Activated CD4-positive, CD25-positive, alpha-beta regulatory T cell (primary cell): ENCODE data around the gene ZMYM4.

Experiments used
- DNase-seq, 4 experiments: peaks; one replicate each; lab custom pipeline; 2025; lab: John Stamatoyannopoulos, UW

The ZMYM4 gene

DNA sequence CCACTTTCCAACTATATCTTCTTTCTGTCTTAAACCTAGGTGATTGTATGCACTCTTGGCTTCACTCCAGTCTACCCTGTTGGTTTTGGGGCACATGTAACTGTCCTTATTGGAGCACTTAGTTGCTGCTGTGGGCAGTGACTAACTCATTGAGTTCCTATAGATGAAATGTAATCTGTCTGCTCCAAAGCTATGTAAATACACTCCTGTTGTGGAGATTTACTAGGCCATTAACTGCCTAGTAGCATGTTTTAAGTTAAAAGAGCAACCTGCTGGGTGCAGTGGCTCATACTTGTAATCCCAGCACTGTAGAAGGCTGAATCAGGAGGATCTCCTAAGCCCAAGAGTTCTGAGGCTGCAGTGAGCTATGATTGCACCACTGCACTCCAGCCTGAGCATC is 137.6 kb downstream of the ZMYM4 start:
- DNase-seq = no peak

DNA sequence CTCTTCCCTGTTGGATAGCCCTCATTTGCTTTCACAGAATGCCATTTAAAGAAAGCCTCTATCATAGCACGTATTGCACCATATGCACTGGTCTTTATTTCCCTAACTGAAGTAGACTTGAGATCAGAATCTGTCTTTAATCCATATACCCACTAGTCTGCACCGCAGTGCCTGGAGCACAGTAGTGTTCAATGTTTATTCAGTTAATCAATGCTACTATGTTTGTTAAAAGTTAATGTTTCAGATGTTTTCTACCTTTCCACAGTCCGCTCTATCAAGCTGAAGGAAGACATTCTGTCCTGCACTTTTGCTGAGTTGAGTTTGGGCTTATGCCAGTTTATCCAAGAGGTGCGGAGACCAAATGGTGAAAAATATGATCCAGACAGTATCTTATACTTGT is 139.2 kb downstream of the ZMYM4 start:
- no peak for DNase-seq

GRCh38 chr1:35408925-35409324 is 140.4 kb downstream of the ZMYM4 start:
- DNase-seq = no peak

GRCh38 chr1:35426097-35426586 is 157.6 kb downstream of the ZMYM4 start:
- no peak for DNase-seq

DNA sequence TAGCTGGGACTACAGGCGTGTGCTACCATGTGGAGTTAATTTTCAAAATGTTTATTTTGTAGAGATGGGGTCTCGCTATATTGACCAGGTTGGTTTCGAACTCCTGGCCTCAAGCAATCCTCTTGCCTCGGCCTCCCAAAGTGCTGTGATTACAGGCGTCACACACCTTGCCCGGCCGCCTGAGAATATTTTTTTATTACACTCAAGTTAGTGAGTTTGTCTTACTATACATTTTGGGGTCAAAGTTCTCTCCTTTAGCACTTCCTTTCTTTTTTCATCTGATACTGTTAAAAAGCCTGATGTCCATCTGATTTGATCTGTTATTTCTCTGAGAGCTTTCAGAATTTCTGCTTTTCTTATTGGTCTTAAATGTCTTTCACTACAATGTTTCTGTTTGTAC is 159.9 kb downstream of the ZMYM4 start:
- no peak for DNase-seq

- no peak for DNase-seq
Observed at GRCh38 chr1:35430762-35431161, 162.3 kb downstream of the ZMYM4 start.

- no peak for DNase-seq
Observed at GRCh38 chr1:35431173-35431599, 162.7 kb downstream of the ZMYM4 start.

GRCh38 chr1:35432231-35432630 is 163.7 kb downstream of the ZMYM4 start:
- DNase-seq = no peak

GRCh38 chr1:35433714-35434113 is 165.2 kb downstream of the ZMYM4 start:
- no peak for DNase-seq

DNA sequence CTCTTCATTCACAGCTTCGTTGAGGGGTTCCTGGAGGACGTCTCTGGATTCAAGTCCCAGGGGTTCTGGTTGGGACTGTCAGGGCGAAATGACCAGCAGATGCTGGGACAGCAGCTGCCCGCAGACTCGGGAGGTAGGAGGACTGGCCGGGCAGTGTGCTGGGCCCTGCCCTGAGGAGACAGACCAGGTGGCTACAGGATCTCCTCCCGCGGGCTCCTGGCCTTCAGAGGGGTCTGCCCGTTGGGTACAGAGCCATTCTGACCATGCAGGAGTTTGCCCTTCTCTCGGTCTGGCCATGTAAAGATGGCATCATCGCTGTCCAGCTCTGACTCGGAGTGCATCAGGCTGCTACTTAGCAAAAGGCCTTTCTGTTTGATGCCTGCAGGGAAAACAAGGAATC is 166.2 kb downstream of the ZMYM4 start:
- no peak for DNase-seq

GRCh38 chr1:35436078-35436477 is 167.6 kb downstream of the ZMYM4 start:
- DNase-seq = no peak

DNA sequence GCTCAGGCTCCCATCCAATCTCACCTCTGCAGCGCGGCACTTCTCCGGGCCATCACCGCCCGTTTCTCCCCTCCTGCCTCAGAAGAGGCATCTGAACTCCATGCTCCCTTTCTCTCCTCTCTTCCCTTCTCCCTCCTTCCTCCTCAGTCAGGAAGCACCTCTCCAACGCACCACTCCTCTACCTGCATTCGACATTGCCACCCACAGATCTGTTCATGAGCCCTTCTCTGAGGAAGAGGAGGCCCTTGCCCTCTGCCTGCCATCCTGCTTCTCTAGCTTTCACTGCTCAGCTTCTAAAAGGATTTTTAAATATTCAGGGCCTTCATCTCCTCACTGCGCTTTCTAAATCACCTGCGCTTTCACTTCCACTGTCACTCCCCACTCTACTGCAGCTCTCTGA is 168.7 kb downstream of the ZMYM4 start:
- no peak for DNase-seq

GRCh38 chr1:35439626-35440025 is 171.1 kb downstream of the ZMYM4 start:
- no peak for DNase-seq

DNA sequence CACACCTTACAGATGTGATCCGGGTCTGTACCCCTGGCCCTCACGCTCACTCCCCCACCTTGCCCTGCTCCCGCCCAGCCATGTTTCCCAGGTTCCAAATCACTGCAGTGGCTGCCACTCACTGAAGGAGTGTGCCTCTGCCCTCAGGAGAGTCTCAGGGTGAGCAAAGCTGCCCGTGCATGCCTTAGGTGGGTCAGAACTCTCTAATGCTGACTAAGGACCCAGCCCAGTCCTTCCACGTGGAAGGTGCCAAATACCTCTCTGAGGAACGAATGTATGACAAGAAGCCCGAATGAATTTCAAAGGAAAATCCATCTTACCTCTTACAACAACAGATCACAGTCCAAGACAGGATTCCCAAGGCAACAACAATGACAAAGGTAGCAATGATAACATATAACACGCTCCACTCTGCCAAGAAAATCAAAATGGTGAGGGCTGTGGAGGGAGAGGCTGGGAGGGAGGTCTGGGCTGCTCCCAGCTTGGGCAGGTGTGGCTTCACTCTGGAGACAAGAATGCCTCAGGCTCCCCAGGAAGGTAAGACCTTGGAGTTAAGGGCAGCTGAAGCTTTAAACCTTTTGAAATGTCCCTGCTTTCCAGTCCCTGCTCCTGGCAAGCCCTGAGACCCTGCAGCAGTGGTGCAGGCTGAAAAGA is 173.5 kb downstream of the ZMYM4 start:
- no peak for DNase-seq

DNA sequence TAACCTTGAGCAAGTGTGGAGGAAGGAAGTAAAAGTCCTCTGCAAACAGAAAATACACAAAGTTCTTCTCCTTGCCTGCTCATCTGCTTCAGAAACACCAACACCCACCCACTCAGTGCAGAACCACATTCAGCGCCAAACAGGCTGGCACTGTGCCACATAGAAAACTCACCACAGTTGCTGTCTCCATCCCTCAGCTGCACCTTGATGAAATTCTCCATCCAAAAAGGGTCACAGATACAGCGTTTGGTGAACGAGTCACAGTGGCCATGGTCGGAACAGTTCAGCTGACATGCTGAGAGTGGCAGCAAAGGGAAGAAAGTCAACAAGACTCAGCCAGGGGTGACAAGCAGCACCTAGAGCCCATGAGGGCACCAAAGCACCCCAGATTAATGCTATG is 174.2 kb downstream of the ZMYM4 start:
- DNase-seq = no peak

DNA sequence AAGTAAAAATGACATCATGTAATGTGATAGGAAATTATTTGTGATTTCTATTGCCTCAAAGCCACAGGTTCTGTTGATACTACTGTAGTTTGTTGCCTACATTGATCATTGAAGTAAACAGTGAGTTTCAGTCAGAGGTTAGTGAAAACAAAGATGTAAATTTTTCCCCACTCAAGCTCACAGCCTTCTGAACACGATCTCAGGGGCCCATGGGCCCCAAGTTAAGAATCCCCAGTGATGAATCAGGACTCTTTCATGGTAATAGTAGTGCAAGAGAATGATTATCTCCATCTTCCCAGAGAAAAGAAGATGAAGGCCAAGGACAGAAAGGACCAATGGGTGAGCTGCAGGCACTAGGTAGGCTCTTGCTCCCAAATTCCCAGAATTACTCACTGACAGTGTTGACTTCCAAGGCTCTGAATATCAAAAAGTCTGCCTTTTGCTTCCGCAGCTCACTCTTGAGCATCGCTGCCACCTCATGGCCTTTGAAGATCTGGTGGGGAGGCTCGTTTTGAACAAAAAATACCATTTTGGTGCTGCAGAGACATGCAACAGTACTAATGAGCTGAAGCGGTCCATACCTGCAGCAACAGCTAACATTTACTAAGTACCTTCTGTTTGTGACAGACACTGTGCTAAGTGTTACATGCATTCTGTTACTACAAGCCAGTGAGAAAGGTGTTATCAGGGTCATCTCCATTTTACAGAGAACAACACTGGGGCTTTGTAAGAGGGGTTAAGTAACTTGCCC is 175.4 kb downstream of the ZMYM4 start:
- DNase-seq = no peak

DNA sequence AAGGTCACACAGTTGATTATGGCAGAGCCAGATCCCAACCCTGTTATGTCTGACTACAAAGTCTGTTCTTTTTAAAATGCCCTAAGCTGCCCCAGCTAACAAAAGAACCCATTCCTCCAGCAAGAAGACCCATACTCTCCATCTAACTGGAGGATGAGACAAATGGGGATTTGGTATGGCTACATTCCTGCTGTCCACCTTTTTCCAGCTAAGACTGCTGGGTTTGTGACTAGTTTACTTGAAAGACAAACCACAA is 175.9 kb downstream of the ZMYM4 start:
- no peak for DNase-seq

GRCh38 chr1:35447278-35447677 is 178.8 kb downstream of the ZMYM4 start:
- DNase-seq = no peak

- DNase-seq = no peak
Observed at GRCh38 chr1:35448344-35448801, 179.9 kb downstream of the ZMYM4 start.

GRCh38 chr1:35449334-35450008 is 181.0 kb downstream of the ZMYM4 start:
- no peak for DNase-seq

GRCh38 chr1:35451125-35451528 is 182.6 kb downstream of the ZMYM4 start:
- DNase-seq = peak; percentile 37 to 69 (median 50)

DNA sequence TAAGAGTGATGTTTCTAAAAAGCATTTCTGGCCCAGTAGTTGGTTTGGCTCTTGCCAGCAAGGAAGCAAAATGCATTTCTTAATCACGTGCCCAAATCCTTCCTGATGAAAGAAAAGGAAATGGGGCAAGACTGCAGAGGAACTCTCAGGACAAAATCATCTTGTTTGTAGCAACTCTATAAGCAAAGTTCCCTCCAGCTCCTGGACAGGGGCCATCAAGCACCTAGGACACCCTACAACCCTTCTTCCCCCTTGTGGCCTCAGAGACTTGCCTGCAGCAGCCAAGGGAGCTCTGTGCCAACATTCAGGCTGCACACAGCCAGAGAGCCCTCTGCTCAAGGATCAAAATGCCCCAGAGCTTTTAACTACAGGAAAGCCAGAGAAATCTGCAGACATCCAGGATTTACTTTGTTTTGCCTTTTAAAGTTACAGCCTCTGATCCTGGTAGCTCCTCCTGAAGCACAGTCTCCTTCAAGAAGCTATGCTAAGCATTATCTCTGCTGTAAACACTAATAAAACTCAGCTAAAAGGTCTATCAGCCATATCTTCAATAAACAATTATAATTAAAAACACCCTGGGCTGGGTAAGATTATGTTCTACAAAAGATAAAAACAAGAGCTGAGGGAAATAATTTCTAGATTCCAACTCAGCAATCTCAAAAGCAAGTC is 183.7 kb downstream of the ZMYM4 start:
- no peak for DNase-seq

DNA sequence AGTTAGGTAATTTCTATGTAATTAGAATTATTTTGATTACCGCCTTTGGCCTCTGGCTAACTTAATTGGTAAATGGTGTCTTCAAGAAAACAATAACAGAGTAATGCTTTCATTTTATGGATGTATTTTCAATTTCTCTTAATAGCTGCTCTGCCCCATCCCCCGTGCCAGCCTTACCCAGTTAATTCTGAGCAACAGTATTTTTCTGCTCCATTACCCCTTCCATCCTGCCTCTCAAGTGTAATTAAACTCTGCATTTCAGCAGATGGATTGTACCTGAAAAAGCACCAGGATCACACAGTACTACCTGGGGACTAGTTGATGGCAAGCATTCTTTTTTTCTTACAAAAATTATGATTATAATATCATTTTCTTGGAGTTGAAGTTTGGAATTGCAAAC is 184.5 kb downstream of the ZMYM4 start:
- no peak for DNase-seq
